HepG2 (cell line): ENCODE data around the gene TMED6. TPM values are rescaled to one million over a fixed set of nuclear protein-coding genes. Genes with fewer than 3 reads are reported as not detected.

Experiments
- ATM ChIP-seq: fragments of 450-650 bp; IDR thresholded peaks from 2 replicates; pipeline ENCODE4 v1.7.1; 2017; ENCODE audit warnings: mild to moderate bottlenecking, borderline replicate concordance
- GATA4 ChIP-seq: sonication (generic); IDR thresholded peaks from 2 replicates; pipeline ENCODE4 v1.6.1; 2016; ENCODE audit warnings: antibody characterized with exemption, low read depth, borderline replicate concordance
- HES4 ChIP-seq: sonication (generic); formaldehyde crosslinking; IDR thresholded peaks from 2 replicates; pipeline ENCODE4 v1.9.0; 2021; ENCODE audit warnings: mild to moderate bottlenecking, missing genetic modification reagents, borderline replicate concordance
- HIVEP1 ChIP-seq: sonication (generic); formaldehyde crosslinking; IDR thresholded peaks from 2 replicates; pipeline ENCODE4 v1.4.0; 2020; ENCODE audit warnings: mild to moderate bottlenecking, missing genetic modification reagents
- KMT2A ChIP-seq: sonication (generic); formaldehyde crosslinking; IDR thresholded peaks from 2 replicates; pipeline ENCODE4 v1.4.0; 2020; ENCODE audit warnings: missing genetic modification reagents
- NBN ChIP-seq: fragments of 450-650 bp; conservative IDR thresholded peaks from 2 replicates; pipeline ENCODE4 v1.6.1; 2017
- NR2C2 ChIP-seq: sonication (generic); formaldehyde crosslinking; IDR thresholded peaks from 2 replicates; pipeline ENCODE4 v1.4.0; 2020; ENCODE audit warnings: missing genetic modification reagents, mild to moderate bottlenecking, moderate library complexity, borderline replicate concordance
- PAF1 ChIP-seq: IDR thresholded peaks from 2 replicates; pipeline ENCODE4 v1.6.1; 2016; ENCODE audit warnings: missing genetic modification reagents, missing compliant biosample characterization
- POLR2A ChIP-seq, 2 experiments: IDR thresholded peaks; 2 replicates each; pipeline ENCODE4 v1.6.1; 2011; ENCODE audit warnings: low read depth in 2 of 2, low read length in 2 of 2, mild to moderate bottlenecking in 1 of 2, moderate library complexity in 1 of 2; ENCODE audit not compliant: insufficient read depth in 1 of 2
- RBM39 ChIP-seq: fragments of 200-400 bp; formaldehyde crosslinking; IDR thresholded peaks from one replicate; pipeline ENCODE4 v1.6.1; 2018; ENCODE audit warnings: antibody characterized with exemption, mild to moderate bottlenecking, low read depth, low read length; ENCODE audit not compliant: poor library complexity, severe bottlenecking
- SOX5 ChIP-seq: IDR thresholded peaks from 2 replicates; pipeline ENCODE4 v1.6.1; 2016; ENCODE audit warnings: borderline replicate concordance
- SRY ChIP-seq: sonication (generic); formaldehyde crosslinking; IDR thresholded peaks from 2 replicates; pipeline ENCODE4 v1.8.0; 2022; ENCODE audit warnings: mild to moderate bottlenecking, missing genetic modification reagents
- TOPORS ChIP-seq: sonication (generic); formaldehyde crosslinking; IDR thresholded peaks from 2 replicates; pipeline ENCODE4 v1.8.0; 2023; ENCODE audit warnings: mild to moderate bottlenecking, missing genetic modification reagents
- ZNF83 ChIP-seq: sonication (generic); formaldehyde crosslinking; IDR thresholded peaks from 2 replicates; pipeline ENCODE4 v1.4.0; 2020; ENCODE audit warnings: missing genetic modification reagents, mild to moderate bottlenecking, borderline replicate concordance
- polyA plus RNA-seq, 8 experiments: library from polyadenylated mRNA; depleted of rRNA in 3 of 8; stranded (reverse) in 7 of 8; unstranded in 1 of 8; fragments of >200 nt; fragmentation: Illumina TruSeq in 4 of 8; extraction: Trizol in 4 of 8; gene quantifications; 2 replicates each; pipeline versions ENCODE4 v1.2.1 to v1.2.3, GENCODE V29; 2011 to 2016; ENCODE audit warnings: low read depth in 4 of 8, missing spikeins in 1 of 8, mixed read lengths in 1 of 8; ENCODE audit not compliant: insufficient read depth in 1 of 8
- total RNA-seq, 5 experiments: library from RNA; depleted of rRNA; stranded (reverse); fragments of >200 nt; fragmentation: Illumina TruSeq; extraction: Trizol; gene quantifications; 2 replicates each; pipeline ENCODE4 v1.2.3, GENCODE V29; 2016; ENCODE audit warnings: low read depth in 1 of 5
- TF ChIP-seq, protein P1 (sequence below): sonication (generic); formaldehyde crosslinking; IDR thresholded peaks from 2 replicates; pipeline ENCODE4 v1.4.0; 2020; ENCODE audit warnings: mild to moderate bottlenecking, missing genetic modification reagents
- TF ChIP-seq, protein P2 (sequence below): sonication (generic); formaldehyde crosslinking; IDR thresholded peaks from 2 replicates; pipeline ENCODE4 v1.5.0; 2020; ENCODE audit warnings: mild to moderate bottlenecking, missing genetic modification reagents
- TF ChIP-seq, protein P3 (sequence below): sonication (generic); formaldehyde crosslinking; IDR thresholded peaks from 2 replicates; pipeline ENCODE4 v1.5.0; 2020; ENCODE audit warnings: mild to moderate bottlenecking, low read depth, missing genetic modification reagents, borderline replicate concordance
- TF ChIP-seq, protein P4 (sequence below): sonication (generic); formaldehyde crosslinking; IDR thresholded peaks from 2 replicates; pipeline ENCODE4 v1.4.0; 2020; ENCODE audit warnings: missing genetic modification reagents, borderline replicate concordance
- TF ChIP-seq, protein P5 (sequence below): sonication (generic); formaldehyde crosslinking; IDR thresholded peaks from 2 replicates; pipeline ENCODE4 v1.4.0; 2020; ENCODE audit warnings: missing genetic modification reagents

The TMED6 gene
- total and polyA plus RNA-seq, 2 of the 13 experiments (the other 11 are each of a cell fraction or from before 2014, with no cell fraction given) = 9.8 to 14.4 TPM

DNA sequence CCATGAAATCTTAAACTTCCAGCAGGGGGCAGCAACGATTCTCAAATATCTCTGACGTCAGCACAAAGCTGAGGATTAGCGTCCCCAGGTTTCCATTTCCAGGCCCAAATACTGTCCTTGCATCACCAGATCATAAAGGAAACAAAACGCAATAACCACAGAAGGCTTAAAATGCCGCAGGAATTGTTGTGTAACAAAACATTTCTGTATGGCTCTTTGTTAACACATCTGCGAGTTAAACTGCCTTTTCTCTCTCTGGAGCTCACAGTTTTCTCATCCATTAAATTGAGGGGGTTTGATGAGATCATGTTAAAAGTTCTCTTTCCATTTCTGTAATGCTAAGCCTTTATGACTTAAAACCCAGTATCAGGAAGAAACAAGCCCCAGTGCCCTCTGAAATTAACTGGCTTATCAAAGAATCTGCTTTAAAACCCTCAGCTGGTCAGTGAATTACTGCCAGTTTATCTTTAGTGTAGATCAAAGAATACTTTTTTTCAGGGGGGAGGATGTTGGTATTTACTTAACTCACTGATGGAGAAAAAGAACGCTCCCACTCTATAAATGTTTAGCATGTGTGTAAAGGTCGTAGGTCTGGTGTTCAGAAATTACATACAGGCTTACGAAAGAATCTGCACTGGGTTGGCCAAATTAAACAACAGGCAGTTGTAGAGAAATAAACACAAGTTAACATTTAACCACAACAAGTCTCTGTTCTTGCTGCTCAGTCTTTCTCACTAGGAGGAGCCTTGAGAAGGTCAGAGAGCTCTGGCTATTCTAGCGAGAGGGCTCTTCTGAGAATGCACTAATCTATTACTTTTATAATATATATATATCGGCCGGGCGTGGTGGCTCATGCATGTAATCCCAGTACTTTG lies 44.8 kb upstream of the TMED6 start (continued):
- TF ChIP-seq, protein P1, sequence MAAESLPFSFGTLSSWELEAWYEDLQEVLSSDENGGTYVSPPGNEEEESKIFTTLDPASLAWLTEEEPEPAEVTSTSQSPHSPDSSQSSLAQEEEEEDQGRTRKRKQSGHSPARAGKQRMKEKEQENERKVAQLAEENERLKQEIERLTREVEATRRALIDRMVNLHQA = no peak
- TF ChIP-seq TOPORS (no peak), SRY (CRISPR knock-in tag) (no peak), RBM39 (no peak), POLR2A (IDR thresholded peaks at IDR 0.05; ENCODE audit: insufficient read depth in 1 of 2, low read depth in 2 of 2, low read length in 2 of 2) (peak in 1 of 2 experiments; percentile 57; a peak in 1 of 4 replicates), GATA4 (peak; percentile 95), NBN (no peak), ATM (no peak), SOX5 (CRISPR knock-in tag) (peak; percentile 95), PAF1 (CRISPR knock-in tag) (no peak), HES4 (CRISPR knock-in tag) (no peak), NR2C2 (CRISPR knock-in tag) (peak; percentile 86), HIVEP1 (CRISPR knock-in tag) (no peak), ZNF83 (CRISPR knock-in tag) (no peak), KMT2A (CRISPR knock-in tag) (peak; percentile 56; the same call in 1 of the 2 replicates)
- TF ChIP-seq, protein P2, sequence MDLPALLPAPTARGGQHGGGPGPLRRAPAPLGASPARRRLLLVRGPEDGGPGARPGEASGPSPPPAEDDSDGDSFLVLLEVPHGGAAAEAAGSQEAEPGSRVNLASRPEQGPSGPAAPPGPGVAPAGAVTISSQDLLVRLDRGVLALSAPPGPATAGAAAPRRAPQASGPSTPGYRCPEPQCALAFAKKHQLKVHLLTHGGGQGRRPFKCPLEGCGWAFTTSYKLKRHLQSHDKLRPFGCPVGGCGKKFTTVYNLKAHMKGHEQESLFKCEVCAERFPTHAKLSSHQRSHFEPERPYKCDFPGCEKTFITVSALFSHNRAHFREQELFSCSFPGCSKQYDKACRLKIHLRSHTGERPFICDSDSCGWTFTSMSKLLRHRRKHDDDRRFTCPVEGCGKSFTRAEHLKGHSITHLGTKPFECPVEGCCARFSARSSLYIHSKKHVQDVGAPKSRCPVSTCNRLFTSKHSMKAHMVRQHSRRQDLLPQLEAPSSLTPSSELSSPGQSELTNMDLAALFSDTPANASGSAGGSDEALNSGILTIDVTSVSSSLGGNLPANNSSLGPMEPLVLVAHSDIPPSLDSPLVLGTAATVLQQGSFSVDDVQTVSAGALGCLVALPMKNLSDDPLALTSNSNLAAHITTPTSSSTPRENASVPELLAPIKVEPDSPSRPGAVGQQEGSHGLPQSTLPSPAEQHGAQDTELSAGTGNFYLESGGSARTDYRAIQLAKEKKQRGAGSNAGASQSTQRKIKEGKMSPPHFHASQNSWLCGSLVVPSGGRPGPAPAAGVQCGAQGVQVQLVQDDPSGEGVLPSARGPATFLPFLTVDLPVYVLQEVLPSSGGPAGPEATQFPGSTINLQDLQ (CRISPR knock-in tag) = no peak
- TF ChIP-seq, protein P3, sequence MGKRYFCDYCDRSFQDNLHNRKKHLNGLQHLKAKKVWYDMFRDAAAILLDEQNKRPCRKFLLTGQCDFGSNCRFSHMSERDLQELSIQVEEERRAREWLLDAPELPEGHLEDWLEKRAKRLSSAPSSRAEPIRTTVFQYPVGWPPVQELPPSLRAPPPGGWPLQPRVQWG = no peak
- TF ChIP-seq, protein P4, sequence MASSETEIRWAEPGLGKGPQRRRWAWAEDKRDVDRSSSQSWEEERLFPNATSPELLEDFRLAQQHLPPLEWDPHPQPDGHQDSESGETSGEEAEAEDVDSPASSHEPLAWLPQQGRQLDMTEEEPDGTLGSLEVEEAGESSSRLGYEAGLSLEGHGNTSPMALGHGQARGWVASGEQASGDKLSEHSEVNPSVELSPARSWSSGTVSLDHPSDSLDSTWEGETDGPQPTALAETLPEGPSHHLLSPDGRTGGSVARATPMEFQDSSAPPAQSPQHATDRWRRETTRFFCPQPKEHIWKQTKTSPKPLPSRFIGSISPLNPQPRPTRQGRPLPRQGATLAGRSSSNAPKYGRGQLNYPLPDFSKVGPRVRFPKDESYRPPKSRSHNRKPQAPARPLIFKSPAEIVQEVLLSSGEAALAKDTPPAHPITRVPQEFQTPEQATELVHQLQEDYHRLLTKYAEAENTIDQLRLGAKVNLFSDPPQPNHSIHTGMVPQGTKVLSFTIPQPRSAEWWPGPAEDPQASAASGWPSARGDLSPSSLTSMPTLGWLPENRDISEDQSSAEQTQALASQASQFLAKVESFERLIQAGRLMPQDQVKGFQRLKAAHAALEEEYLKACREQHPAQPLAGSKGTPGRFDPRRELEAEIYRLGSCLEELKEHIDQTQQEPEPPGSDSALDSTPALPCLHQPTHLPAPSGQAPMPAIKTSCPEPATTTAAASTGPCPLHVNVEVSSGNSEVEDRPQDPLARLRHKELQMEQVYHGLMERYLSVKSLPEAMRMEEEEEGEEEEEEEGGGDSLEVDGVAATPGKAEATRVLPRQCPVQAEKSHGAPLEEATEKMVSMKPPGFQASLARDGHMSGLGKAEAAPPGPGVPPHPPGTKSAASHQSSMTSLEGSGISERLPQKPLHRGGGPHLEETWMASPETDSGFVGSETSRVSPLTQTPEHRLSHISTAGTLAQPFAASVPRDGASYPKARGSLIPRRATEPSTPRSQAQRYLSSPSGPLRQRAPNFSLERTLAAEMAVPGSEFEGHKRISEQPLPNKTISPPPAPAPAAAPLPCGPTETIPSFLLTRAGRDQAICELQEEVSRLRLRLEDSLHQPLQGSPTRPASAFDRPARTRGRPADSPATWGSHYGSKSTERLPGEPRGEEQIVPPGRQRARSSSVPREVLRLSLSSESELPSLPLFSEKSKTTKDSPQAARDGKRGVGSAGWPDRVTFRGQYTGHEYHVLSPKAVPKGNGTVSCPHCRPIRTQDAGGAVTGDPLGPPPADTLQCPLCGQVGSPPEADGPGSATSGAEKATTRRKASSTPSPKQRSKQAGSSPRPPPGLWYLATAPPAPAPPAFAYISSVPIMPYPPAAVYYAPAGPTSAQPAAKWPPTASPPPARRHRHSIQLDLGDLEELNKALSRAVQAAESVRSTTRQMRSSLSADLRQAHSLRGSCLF (CRISPR knock-in tag) = no peak
- TF ChIP-seq, protein P5, sequence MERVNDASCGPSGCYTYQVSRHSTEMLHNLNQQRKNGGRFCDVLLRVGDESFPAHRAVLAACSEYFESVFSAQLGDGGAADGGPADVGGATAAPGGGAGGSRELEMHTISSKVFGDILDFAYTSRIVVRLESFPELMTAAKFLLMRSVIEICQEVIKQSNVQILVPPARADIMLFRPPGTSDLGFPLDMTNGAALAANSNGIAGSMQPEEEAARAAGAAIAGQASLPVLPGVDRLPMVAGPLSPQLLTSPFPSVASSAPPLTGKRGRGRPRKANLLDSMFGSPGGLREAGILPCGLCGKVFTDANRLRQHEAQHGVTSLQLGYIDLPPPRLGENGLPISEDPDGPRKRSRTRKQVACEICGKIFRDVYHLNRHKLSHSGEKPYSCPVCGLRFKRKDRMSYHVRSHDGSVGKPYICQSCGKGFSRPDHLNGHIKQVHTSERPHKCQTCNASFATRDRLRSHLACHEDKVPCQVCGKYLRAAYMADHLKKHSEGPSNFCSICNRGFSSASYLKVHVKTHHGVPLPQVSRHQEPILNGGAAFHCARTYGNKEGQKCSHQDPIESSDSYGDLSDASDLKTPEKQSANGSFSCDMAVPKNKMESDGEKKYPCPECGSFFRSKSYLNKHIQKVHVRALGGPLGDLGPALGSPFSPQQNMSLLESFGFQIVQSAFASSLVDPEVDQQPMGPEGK = peak; percentile 100
